Neural cell (in vitro differentiated cells): Measurements from ENCODE around the gene COL5A1.

Experiments used
- CTCF ChIP-seq: fragments of 450-650 bp; IDR thresholded peaks from 2 replicates; pipeline ENCODE4 v1.5.1; 2014; ENCODE audit warnings: antibody characterized with exemption, mild to moderate bottlenecking, moderate library complexity; ENCODE audit not compliant: poor library complexity, severe bottlenecking
- EP300 ChIP-seq: fragments of 450-650 bp; conservative IDR thresholded peaks from 2 replicates; pipeline ENCODE4 v1.6.1; 2014; ENCODE audit warnings: antibody characterized with exemption, mild to moderate bottlenecking, moderate library complexity; ENCODE audit not compliant: poor library complexity, severe bottlenecking
- MXI1 ChIP-seq: fragments of 450-650 bp; conservative IDR thresholded peaks from 2 replicates; pipeline ENCODE4 v1.6.1; 2014; ENCODE audit warnings: antibody characterized with exemption, mild to moderate bottlenecking; ENCODE audit not compliant: poor library complexity, severe bottlenecking
- POLR2AphosphoS5 ChIP-seq: IDR thresholded peaks from 2 replicates; pipeline ENCODE4 v1.6.1; 2012
- TAF1 ChIP-seq: IDR thresholded peaks from 2 replicates; pipeline ENCODE4 v1.6.1; 2012; ENCODE audit warnings: low read depth

- TF ChIP-seq TAF1: no peak
- no peak for TF ChIP-seq CTCF
- TF ChIP-seq EP300: no peak
- TF ChIP-seq POLR2AphosphoS5: no peak
- TF ChIP-seq MXI1: no peak
These were observed 1.6 kb upstream of the COL5A1 start for GRCh38 chr9:134639994-134640393.
